ENCODE results near the gene IDI2.

The IDI2 gene

DNA sequence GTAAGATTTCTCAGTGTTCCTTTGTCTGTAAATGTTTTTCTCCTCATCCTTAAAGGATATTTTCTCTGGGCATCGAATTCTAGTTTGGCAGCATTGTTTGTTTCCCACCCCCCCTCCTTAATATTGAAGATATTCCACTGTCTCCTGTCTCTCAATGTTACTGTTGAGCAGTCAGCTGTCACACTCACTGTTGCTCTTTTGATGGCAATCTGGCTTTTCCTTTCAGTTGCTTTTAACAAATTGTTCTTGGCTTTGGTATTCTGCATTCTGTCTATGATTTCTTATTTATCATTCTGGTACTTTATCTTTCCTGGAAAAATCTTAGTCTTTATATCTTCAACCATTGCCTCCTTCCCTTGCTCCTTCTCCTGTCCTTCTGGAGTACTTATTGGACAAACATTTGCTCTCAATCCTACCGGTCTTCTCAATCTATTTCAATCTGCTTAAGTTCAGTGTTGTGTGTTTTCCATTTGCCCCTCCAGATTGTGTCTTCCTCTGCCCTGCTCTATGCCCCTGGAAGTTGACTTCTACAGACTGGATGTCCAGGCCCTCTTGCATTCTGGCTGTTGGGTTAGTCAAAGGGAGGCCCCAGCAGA lies 46.7 kb downstream of the IDI2 start:
- DNase-seq (ENCODE audit: low read depth): no peak

GRCh38 chr10:976316-976715 lies 49.3 kb downstream of the IDI2 start:
- no peak for DNase-seq (ENCODE audit: low read depth)

- DNase-seq (ENCODE audit: low read depth): no peak
Measured at GRCh38 chr10:974785-975074, 50.9 kb downstream of the IDI2 start.

DNA sequence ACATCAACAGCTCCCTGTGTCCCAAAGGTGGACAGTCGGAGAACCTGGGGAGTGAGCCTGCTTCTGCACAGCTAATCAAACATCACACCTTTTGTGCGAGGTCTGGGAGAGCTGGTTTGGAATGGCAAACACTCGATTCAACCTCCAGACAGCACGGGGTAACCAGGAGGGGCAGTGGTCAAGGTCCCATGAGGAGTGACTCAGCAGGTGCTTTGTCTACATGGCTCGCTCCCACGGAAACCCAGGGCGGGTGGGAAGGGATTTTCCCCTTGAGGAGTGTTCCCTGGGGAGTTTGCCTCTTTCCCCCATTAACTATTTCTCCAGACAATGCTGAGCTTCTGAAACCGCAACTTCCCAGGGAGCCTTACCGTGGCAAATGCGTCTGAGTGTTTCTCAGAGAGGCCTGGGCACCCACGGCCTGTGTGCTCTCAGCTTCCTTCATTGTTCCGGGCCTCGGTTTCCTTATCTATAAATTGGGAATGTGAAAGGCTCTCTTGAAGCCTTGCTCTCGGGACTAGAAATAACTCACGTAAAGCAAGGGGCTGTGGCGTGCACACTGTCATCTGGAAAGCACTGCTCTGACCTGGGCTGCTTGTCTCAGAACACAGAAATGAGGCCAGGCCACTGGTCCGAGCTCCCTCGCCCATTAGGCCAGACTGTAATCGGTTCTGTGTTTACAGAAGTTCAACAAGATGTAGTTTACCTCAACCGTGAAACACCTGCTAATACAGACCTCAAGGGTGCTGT lies 51.4 kb downstream of the IDI2 start:
- DNase-seq (ENCODE audit: low read depth): no peak

GRCh38 chr10:972763-973162 lies 52.9 kb downstream of the IDI2 start:
- no peak for DNase-seq (ENCODE audit: low read depth)

- no peak for DNase-seq (ENCODE audit: low read depth)
Measured at GRCh38 chr10:971613-972012, 54.0 kb downstream of the IDI2 start.

DNA sequence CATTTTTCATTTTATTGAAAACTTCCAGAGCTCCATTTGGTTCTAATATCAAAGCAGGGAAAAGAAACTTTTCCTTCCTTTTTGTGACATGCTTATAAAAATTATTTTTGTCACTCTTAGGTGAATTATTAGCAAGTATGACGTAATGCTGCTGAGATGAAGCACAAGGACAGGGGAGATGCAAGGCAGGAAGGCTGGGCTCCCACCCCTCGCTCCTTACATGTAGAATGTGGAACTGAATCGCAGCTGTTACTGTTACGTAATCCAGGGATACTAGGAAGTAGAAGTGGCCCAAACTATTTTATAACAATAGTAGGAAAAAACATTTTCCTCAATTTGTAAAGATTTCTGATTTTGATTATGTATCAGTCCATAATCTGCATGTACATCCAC lies 54.5 kb downstream of the IDI2 start:
- DNase-seq (ENCODE audit: low read depth): no peak

GRCh38 chr10:970311-971149 lies 55.1 kb downstream of the IDI2 start:
- no peak for DNase-seq (ENCODE audit: low read depth)

DNA sequence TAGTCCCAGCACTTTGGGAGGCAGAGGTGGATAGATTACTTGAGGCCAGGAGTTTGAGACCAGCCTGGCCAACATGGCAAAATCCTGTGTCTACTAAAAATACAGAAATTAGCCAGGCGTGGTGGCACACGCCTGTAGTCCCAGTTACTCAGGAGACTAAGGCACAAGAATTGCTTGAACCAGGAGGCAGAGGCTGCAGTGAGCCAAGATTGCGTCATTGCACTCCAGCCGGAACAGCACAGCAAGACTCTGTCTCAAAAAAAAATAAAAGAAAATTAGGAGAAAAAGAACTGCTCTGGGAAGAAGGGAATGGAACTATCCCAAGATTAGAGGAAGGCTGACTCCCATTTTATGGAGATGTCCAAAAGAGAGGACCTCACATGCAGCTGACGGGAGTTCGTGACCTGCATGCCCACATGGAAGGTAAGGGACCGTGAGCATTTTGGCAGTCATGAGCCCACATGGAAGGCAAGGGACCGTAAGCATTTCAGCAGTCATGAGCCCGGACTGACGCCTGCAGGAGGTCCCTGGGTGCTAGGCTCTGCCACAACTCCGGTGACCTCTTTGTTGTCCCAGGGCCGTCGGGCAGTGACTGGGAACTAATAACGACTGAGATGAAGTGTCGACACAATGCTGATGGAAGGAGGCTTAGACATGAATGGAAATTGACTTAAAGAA lies 56.0 kb downstream of the IDI2 start:
- DNase-seq (ENCODE audit: low read depth): no peak

All from HS-5 (cell line).